ENCODE results near the gene POLR3A.

- TF ChIP-seq CTCF (IDR thresholded peaks at IDR 0.05; ENCODE audit: poor library complexity, severe bottlenecking), result no peak
- TF ChIP-seq EZH2 (IDR thresholded peaks at IDR 0.05; ENCODE audit: borderline replicate concordance, insufficient read depth, low read length, poor library complexity, severe bottlenecking), result no peak
- no peak for TF ChIP-seq SMC3 (conservative IDR thresholded peaks at IDR 0.05; ENCODE audit: poor library complexity)
- no peak for TF ChIP-seq POLR2AphosphoS5 (IDR thresholded peaks at IDR 0.05)
- TF ChIP-seq REST (IDR thresholded peaks at IDR 0.05; ENCODE audit: borderline replicate concordance), result no peak
Observed at GRCh38 chr10:77920495-77920894, 108.8 kb downstream of the POLR3A start.

All from neural cell (in vitro differentiated cells).